GM18511 (cell line): ENCODE measurements around the gene DLG2.
A peak's percentile ranks its signal among the peaks of the same experiment; 100 is the strongest.

Experiments used
- ATAC-seq: cut with Tn5 transposase; IDR thresholded peaks from one replicate; pipeline ENCODE4 v1.9.1; 2021; ENCODE audit warnings: mild to moderate bottlenecking, moderate library complexity; ENCODE audit not compliant: unreplicated experiment

Gene DLG2

GRCh38 chr11:83979593-83979992 is 1647.6 kb downstream of the DLG2 start:
- ATAC-seq = no peak

- ATAC-seq = no peak
These were observed 1648.2 kb downstream of the DLG2 start for GRCh38 chr11:83978942-83979341.

DNA sequence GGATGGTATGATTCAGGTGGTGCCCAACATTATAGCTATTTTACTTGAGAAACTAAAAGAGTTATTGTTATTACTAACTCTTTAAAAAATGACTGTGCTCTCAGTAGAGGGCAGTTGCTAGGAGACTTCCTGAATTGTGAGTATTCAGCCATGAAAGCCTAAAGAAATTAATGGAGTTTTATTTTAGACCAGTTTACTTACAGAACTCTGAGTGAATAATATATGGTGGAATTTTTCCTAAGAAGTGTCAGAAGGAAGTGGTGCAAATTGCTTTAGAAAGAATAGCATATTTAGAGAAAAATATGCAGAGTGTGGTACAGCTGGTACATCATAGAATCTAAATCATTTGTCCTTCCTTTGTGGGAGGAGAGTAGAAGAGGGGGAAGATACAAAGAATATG is 1651.1 kb downstream of the DLG2 start:
- no peak for ATAC-seq

GRCh38 chr11:83972536-83972935 is 1654.6 kb downstream of the DLG2 start:
- ATAC-seq = no peak

DNA sequence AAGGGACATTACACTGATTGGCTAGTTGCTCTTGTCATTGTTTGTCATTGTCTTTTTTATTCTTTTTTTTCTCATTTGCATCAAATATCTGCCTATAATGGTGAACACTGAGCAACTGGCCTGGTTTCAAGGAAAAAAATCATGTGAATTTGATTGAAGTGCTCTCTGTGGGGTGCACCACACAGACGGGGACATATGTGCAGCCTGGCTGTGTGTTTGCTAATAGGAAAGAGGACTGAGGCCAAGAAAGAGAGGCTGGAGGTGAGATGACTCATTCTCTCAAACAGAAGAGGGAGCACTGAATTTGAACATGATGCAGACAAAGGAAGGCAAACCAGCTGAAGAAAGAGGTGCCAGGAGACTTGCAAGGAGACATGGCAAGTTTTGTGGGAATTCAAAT is 1656.1 kb downstream of the DLG2 start:
- ATAC-seq = peak; percentile 35

DNA sequence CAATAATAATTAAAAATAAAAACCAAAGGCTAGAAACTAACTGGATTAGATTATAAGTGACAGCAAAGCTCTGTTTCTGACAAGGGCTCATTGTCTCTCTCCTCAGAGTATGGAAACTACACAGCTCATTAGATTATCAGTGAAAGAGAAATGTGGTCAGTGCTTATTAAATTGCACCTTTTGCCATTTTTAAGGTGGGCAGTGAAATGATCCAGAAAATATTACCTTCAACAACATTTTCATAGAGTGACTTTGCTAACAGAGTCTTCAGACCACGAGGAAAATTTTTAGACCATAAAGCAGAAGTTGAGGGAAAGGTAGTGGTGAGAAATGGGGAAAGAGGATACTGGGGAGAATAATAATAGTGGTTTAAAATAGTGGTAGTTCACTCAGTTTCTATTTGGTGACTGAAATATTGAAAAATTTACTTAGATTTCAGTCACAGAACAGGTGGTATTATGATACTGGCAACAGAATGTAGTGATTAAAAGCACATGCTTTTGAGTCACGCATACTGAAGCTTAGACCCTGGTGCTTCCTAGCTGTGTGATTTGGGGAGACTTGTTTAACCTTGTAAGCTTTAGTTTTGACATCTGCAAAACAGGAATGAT is 1657.0 kb downstream of the DLG2 start:
- peak; percentile 85 for ATAC-seq

DNA sequence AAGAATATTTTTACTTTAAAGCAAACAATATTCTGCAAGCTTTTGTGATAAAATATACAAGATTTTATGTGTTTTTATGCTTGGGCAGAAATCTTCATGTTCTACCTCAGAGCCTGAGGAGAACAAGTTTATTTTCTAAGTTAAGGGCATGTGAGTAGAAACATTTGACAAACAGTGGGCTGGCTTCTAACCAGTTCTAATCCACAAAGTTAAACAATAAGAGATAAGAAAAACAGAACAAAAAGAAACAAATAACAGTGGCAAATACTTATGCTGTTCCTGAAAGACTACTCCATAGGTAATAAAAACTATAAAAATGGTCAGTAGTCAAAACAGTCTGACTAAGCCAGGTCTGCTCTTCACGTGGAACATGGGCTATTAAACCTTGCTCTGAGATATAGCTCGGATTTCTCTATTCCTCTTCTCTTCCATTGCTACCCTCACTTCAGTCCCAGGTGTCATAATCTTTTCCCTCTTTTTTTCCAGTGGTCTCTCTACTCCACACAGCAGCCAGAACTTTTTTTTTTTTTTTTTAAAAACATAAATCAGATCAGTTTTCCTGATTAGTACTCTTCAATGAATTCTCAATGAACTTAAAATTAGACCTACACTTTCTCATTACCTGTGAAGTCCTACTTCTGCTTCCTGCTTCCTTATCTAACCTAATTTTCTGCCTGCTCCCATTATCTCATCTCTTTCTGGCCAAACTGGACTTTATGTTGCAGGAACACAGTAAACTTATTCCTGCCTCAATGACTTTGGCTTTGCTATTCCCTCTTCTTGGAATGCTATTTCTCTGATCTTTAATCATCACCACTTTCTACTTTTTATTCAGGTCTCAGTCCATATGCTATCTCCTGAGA is 1669.9 kb downstream of the DLG2 start:
- ATAC-seq = no peak

DNA sequence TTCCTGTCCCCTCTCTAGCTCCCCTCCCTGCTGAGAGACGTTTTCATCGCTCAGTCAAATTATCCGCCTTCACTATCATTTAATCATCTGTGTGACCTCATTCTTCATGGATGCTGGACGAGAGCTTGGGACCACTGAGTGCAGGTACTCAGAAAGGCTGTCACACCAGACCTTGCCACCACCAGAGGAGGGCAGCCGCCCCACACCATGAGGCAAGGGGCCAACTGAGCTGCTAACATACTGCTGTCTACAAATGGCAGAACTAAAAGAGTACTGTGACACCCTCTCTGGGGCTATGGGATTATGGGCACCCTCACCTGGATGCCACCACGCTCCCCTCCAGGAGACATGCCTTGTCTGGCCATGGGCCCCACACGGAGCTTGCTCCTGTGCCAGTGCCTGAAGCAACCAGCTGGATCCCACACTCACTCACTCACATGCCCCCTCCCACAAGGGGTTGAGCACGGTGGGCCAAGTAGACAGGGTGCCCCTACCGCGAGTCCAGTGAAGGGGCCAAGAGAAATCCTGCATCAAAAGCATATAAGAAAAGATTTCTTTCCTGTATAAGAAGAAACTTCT is 1670.9 kb downstream of the DLG2 start:
- no peak for ATAC-seq

DNA sequence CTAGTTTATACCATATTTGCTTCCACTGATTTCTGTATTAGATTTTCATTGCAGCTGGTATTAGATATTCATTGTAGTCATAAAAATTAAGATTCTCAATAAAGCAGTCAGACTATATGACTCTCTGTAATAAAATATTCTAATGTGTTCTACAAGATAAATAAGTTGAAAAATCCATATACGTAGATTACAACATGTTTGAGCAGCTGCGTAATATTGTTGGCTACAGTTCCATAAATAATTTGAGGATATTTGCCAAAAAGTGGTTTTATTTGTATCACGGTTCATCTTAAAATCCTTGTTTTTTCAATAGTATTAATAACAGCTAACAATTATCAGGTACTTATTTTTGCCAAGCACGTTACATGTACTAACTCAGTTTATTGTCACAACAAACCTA is 1672.4 kb downstream of the DLG2 start:
- ATAC-seq = no peak

- no peak for ATAC-seq
These were observed 1675.6 kb downstream of the DLG2 start for GRCh38 chr11:83951521-83951920.

GRCh38 chr11:83948200-83948599 is 1678.9 kb downstream of the DLG2 start:
- no peak for ATAC-seq

DNA sequence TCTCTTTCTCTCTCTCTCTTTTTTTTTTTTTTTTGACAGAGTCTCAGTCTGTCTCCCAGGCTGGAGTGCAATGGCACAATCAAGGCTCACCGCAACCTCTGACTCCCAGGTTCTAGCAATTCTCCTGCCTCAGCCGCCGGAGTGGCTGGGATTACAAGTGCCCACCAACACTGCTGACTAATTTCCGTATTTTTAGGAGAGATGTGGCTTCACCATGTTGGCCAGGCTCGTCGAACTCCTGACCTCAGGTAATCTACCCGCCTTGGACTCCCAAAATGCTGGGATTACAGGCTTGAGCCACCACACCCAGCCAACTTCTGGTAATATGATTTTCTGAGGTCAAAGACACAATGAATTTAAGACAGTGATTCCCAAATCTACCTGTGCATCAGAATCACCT is 1681.2 kb downstream of the DLG2 start:
- ATAC-seq = no peak

- no peak for ATAC-seq
These were observed 1686.1 kb downstream of the DLG2 start for GRCh38 chr11:83941050-83941449.

DNA sequence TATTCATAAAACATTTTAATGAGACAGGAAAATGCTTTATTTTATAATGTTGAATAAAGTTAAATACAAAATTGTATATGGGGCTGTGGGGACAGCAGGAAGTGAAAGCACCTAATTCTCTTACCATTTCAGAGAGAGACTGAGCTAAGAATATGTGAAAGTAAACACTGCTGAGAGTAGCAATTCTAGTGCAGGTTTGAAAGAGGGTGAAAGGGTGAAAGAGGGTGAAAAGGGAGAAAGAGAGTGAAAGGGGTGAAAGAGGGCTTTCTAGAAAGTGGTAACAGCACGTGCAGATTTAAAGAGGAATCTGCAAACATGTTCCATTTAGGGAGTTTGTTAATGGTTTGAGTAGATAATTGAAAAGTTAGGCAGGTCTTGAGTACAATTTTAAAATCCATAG is 1689.0 kb downstream of the DLG2 start:
- no peak for ATAC-seq

DNA sequence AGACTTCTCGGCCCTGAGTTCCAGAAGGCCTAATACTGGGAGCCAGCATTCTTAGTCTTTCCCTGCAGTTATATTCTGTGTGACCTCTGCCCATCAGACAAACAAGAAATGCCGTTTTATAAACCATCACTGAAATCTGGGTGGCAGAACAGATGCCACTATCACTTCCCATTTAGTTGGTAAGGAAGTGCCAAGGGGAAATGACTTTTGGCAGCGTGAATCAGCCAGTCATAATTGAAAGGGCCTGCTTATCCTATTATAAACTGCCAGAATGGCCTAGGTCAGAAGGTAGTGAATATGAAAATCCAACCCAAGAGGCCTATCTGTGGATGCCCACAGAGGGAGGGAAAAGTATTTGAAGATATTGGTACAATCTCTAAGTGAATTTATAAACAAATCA is 1694.1 kb downstream of the DLG2 start:
- ATAC-seq = no peak

DNA sequence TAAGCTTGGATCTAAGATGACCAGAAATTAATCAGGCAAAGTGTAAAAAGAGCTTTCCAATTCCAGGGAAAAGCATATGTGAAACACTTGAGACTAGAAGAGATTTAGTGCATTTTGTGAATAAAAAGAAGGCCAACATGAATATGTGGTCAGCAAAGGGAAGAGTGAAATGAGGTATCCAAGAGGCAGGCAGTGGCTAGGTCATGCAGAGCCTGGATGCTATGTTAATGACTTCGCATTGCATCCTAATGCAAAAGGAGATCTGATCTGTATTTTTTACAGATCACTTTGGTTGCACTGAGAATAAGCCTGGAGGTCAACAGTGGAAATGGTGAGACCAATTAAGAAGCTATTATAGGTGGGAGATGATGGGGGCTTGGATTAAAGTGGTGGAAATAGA is 1699.7 kb downstream of the DLG2 start:
- ATAC-seq = no peak

DNA sequence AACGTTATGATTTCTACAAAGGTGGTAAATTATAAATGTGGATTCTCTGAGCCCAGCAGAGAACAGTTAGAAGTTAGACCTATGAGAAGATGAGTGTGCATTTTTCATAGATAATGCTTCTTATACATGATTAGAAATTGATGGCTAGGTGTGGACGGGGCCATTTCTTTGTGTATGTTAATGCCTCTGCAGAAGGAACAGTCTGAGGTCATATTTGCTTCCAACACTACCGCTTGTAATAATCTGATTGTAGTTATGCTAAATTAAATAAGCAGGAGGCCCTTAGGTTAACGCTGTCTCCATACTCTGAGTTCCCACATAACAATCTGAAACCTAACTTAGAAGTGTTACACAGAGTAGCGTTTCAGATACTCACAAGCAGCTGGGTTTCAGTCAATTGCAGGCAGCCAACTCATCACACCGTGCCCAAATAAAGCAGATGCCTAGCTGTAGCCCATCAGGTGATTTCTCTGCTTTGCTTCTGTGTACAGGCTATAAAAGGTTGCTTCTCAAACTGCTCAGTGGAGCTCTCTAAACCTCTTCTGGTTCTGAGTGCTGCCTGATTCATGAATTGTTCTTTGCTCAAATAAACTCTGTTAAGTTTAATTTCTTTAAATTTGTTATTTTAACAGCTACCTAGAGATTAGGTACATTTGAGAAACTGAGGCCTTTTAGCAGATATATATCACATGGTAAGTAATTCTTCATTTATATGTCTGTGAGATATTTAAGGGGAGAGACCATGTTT is 1702.2 kb downstream of the DLG2 start:
- ATAC-seq = no peak

DNA sequence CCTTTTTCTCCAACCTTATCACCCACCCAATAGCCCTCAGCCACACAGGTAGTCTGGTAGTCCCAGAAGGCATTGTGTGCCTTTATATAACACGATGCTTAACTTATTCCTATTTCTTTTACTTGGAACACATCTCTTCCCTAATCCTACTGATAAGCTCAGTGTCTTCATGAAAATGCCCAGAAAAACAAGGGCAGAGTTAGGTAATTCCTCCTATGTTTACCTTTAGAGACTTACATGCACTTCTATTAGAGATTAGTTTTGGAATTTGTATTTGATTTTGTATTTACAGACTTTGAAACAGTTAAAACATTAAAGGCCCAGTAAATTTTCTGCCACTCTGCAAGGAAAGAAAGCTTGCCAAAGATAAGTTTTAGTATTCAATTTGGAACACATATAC is 1703.2 kb downstream of the DLG2 start:
- ATAC-seq = no peak

DNA sequence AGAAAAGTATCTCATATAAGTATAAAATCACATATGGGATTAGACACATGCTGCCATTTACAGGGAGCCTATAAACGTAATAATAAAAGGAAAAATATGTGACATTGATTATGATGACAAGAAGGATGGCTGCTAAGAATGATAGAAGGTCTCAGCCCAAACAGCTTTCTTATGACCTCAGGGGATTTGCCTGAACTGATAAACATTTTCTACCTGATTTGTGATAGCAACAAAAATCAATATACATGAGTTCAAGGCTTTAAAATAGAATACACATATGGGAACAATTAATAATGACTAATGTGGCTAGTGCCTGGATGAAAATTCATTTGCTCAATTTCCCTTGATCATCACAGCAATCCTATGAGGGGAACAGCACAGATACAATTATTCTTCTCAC is 1704.2 kb downstream of the DLG2 start:
- ATAC-seq = no peak

DNA sequence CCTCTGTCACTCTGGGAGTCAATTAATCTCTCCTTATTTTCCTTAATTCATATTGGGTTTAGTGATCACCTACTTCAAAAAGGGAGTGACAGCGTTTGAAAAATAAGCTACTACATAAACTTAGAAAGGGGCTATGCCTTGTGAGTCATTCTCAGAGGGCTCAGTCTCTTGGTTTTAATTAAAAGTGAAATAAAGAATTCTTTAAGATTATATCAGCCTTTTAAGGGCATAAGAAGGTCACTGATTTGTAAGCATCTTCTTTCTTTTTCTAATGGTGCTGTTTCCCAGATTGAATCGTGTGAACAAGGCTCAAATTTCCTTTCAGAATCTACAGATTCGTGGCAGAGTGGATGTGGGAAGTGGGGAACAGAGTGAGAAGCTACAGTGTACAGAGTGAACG is 1704.8 kb downstream of the DLG2 start:
- ATAC-seq = no peak

GRCh38 chr11:83921447-83922192 is 1705.5 kb downstream of the DLG2 start:
- ATAC-seq = no peak
